HFF-Myc (cell line): ENCODE data around the gene SKOR1.

Experiments used
- DNase-seq: peaks from one replicate; pipeline ENCODE4 v3.0.0-alpha.2; 2011; ENCODE audit warnings: low read depth; ENCODE audit errors: extremely low read depth
- H3K4me3 ChIP-seq: replicated peaks from 2 replicates; pipeline ENCODE4 v1.5.1; 2011; ENCODE audit warnings: low read depth, mild to moderate bottlenecking, control low read depth, low read length
- CTCF ChIP-seq: IDR thresholded peaks from 2 replicates; pipeline ENCODE4 v1.5.1; 2012; ENCODE audit warnings: mild to moderate bottlenecking, low read depth, low read length, control low read depth; ENCODE audit errors: missing control alignments

SKOR1 gene

GRCh38 chr15:67779549-67780111 is 45.7 kb upstream of the SKOR1 start:
- no peak for TF ChIP-seq CTCF
- DNase-seq = no peak
- H3K4me3 ChIP-seq = no peak overlapping the region

DNA sequence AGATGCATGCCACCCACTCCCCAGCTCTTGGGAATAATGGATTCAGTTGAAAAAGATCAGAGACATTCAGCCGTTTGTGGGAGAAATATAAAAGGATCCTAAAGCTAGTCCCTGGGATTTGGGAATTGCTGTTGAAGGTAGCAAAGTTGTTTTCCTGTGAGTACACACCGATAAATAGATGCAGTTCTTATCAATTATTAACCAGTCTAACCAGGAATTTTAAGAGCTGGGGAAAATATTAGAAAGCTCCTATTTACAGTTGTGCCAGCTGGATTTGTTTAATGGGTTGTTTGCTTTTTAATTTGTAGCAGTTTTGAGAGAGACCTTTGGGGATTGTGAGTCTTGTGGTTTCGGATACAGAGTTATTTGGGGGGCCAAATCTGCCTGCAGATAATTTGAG is 44.2 kb upstream of the SKOR1 start:
- no peak overlapping the region for H3K4me3 ChIP-seq
- DNase-seq = no peak
- TF ChIP-seq CTCF = no peak

GRCh38 chr15:67781907-67782690 is 43.2 kb upstream of the SKOR1 start:
- no peak for DNase-seq
- no peak overlapping the region for H3K4me3 ChIP-seq
- TF ChIP-seq CTCF = no peak

GRCh38 chr15:67782691-67782991 is 42.7 kb upstream of the SKOR1 start:
- TF ChIP-seq CTCF = no peak
- DNase-seq = no peak
- H3K4me3 ChIP-seq = no peak overlapping the region

DNA sequence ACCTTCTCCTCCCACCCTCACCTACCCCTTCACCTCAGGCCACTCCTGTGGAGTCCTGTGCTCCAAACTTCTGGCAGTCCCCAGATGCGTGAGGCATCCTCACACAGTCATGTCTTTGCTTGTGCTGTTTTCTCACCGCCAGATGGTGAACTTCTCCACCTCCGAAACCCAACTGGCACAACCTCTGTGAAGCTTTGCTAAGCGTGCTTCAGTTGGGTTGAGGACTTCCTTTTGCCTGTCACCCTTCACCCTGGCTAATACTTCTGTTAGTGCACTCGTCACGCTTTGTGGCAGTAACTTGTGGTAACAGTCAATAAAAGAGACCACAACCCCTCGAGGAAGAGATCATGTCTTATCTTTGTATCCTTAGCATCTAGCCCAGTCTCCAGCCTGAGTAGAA is 42.0 kb upstream of the SKOR1 start:
- no peak for TF ChIP-seq CTCF
- H3K4me3 ChIP-seq = no peak overlapping the region
- DNase-seq = no peak

DNA sequence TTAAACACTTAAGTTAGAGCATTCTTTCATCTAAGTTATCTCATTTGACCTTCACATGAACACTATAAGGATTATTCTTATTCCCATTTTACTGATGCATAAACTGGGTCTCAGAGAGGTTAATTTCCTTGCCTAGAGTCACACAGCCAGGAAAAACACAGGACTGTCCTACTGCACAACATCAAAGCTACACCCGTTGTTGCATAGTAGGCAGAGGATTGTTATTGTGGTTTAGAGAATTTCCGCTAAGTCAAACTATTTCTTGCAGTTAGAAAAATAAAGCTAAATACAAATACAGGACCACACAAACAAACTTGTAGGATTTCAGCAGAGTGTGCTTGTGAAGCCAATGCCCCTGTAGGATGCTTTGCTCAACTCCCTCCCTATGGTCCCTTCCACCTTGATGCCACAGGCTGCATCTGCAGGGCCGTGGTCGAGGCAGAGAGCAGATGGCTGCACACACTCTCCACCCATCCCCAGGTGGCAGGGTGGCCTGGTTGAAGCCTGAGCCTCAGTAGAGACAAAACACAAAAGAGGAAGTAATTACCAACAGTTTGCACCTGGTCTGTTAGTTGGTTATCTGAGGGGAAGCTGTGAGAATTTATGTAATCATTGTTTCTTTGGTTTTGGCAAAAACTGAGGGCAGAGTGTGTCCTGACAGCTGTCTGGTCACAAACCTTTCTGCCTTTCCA is 41.1 kb upstream of the SKOR1 start:
- no peak overlapping the region for H3K4me3 ChIP-seq
- DNase-seq = no peak
- TF ChIP-seq CTCF = no peak
